ENCODE measurements around the gene PLCL2.

Gene PLCL2

DNA sequence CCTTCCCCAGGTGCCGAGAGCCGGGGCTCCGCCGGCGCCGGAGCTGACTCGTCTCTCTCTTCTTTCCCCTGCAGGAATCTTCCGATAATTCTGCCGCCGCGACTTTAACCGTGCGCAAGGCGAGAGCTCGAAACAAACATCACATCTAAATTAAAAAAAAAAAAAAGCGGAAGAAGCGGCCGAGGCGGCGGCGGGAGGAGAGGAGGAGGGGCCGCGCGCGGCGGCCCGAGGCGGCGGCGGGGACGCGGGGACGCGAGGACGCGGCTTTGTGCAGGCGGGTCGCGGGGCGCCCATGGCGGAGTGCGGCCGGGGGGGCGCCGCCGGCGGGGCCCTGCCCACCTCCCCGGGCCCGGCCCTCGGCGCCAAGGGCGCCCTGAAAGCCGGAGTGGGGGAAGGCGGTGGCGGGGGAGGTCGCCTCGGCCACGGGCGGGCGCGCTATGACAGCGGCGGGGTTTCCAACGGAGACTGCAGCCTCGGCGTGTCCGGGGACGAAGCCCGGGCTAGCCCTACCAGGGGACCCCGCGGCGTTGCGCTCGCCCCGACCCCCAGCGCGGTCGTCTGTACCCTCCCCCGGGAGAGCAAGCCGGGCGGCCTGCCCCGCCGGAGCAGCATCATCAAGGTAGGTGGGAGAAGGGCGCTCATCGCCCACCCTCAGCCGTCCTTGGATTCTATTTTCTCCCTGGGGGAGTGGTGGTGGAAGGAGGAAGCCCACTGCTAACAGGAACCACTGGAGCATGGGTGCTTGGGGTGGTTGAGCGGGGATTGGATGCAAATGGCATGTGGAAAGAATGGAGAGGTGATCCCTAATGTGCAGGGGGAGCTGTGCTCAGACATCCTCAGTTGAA lies at the start of gene PLCL2:
PLCL2 (plus strand) TSS at position 208 of the 845 bp plus-strand sequence; CDS start at position 293, 85 bp downstream.
- TF ChIP-seq, protein P1, sequence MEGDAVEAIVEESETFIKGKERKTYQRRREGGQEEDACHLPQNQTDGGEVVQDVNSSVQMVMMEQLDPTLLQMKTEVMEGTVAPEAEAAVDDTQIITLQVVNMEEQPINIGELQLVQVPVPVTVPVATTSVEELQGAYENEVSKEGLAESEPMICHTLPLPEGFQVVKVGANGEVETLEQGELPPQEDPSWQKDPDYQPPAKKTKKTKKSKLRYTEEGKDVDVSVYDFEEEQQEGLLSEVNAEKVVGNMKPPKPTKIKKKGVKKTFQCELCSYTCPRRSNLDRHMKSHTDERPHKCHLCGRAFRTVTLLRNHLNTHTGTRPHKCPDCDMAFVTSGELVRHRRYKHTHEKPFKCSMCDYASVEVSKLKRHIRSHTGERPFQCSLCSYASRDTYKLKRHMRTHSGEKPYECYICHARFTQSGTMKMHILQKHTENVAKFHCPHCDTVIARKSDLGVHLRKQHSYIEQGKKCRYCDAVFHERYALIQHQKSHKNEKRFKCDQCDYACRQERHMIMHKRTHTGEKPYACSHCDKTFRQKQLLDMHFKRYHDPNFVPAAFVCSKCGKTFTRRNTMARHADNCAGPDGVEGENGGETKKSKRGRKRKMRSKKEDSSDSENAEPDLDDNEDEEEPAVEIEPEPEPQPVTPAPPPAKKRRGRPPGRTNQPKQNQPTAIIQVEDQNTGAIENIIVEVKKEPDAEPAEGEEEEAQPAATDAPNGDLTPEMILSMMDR (IDR thresholded peaks at IDR 0.05; ENCODE audit: insufficient read depth, missing control alignments): no peak
- DNase-seq (ENCODE audit: insufficient read length, low spot score) (no peak), FAIRE-seq (no peak)

DNA sequence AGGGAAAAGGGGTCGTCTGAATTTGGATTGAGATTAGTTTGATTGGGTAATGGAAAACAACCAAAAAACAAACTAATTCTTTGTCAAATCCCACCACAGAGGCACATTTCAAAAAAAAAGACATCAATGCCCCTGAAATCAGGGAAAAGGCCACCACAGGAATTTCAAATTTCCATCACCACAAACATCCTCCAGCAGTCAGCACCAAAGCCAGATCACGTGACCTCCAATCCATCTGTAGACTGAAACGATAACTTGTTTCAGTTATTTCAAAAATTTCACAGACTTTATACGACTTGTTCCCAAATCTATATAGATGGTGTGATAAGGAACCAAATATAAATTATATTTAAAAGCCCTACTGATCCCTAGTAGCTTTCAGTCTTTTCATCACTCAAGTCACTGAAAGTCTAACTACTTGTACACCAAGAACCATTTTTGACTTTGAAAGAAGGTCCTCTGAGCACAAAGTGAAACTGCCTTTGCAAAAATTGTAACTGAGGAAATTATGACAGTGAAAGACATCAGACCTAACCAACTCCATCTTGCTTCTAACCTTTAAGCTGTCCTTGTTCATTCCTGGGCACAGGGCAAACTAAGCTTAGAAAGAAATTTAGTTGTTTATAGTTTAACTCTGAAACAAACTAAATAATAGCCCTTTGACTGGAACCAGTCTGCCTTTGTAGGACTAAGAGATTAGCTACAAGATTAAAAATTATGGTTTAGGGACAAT lies 48.1 kb upstream of the PLCL2 start:
- DNase-seq (ENCODE audit: insufficient read length, low spot score) (no peak), FAIRE-seq (no peak)
- TF ChIP-seq, protein P1 (IDR thresholded peaks at IDR 0.05; ENCODE audit: insufficient read depth, missing control alignments): no peak

DNA sequence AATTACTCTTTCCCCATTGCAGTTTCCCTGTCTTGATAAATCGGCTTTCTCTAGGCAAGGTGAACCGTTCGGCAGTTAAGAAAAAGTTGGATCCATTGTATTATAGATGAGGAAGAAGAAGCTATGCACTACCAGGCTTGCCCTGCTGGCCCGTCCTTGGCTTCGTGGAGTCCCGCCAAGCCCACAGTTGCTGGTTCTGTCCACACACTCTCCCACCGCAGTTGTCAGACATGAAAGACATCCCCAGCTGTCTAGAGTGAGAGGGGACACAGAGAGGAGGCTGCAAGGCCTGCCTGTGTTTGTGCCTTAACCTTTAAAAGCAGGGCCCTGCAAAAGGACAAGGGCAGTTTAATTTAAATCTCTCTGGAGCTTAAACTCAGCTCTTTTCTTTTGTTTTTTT lies 47.2 kb upstream of the PLCL2 start:
- DNase-seq (ENCODE audit: insufficient read length, low spot score) (no peak), FAIRE-seq (no peak)
- TF ChIP-seq, protein P1 (IDR thresholded peaks at IDR 0.05; ENCODE audit: insufficient read depth, missing control alignments): no peak

DNA sequence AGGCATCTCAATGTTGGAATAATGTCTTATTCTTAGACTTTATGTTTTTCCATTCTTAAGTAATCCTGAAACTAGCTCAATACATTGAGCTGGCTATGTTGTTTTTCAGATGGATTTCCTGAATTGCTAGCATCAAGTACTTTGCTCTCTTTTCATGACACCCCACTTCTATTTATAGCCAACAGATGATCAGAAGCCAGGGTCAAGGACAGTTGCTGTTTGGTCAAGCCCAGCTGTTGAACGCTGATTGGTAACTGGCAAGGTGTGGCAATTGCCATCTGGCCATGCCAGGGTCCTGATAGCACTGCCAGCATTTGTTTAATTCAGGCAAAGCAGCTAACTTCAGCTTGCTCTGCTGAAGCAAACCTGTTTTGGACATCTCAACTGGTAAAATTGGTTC lies 46.2 kb upstream of the PLCL2 start:
- DNase-seq (ENCODE audit: insufficient read length, low spot score): no peak

DNA sequence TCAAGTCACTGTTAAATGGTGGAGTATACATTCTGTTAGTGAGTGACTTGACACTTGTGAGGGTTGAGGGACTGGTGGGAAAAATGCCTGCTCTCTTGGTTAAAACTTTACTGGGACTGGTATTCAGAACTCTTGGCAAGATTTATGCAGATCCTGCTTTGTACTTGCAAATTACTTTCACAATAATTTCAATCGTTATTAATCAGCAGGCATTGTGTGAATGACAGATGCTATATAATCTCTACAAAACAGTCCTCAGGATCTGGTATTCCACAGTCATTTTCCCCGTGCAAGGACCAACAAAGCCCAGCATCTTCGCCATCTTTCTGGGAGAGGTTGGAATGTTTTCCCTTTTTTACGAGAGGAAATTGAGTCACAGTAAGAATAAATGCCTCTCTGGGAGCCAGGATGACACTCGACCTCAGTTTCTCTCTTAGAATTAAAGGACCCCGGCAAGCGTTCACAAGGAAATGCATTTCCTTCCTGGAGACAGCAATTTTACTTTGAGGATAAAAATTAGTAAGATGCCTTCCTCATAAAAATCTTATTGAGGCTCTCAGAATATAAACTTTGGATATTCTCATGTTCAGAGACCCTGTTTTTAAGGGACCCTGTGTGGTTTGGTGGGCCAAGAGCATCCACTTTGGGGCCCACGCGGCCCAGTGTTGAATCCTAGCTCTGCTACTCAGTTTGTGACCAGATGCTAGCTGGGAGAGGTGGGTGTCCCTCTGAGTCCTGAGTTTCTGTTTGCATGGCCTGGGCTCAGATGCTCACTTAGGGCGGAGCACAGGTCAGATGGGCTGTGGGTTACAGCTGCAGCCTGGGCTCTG lies 45.3 kb upstream of the PLCL2 start:
- DNase-seq (ENCODE audit: insufficient read length, low spot score) (no peak), FAIRE-seq (no peak)
- TF ChIP-seq, protein P1 (IDR thresholded peaks at IDR 0.05; ENCODE audit: insufficient read depth, missing control alignments): no peak

More for the DNA sequence above, 46.2 kb upstream of the PLCL2 start:
- FAIRE-seq: no peak
- TF ChIP-seq, protein P1 (IDR thresholded peaks at IDR 0.05; ENCODE audit: insufficient read depth, missing control alignments): no peak

DNA sequence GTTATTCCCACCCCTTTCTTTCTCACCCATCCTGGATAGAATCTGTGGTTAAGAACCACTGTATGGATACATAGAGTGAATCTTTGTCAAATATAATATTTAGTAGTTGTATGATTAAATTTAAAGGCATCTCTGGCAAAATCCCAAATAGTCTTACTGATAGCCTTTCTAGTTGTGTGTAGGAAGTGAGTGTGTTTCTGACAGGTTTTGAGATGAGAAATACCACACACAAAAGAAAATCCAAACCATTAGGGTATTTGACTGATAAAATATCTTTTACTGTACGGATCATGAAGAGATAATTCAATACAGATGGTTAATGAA lies 44.7 kb upstream of the PLCL2 start:
- TF ChIP-seq, protein P1 (IDR thresholded peaks at IDR 0.05; ENCODE audit: insufficient read depth, missing control alignments): no peak
- FAIRE-seq (no peak), DNase-seq (ENCODE audit: insufficient read length, low spot score) (no peak)

All from D721Med (cell line).